HG03097 (cell line): Measurements from ENCODE around the gene GAS6.

Experiments used
- ATAC-seq: cut with Tn5 transposase; IDR thresholded peaks from one replicate; pipeline ENCODE4 v1.9.1; 2021; ENCODE audit not compliant: unreplicated experiment, low FRiP score

GAS6 gene

GRCh38 chr13:113888701-113889330, 24.9 kb upstream of the GAS6 start:
- ATAC-seq: no peak

- no peak for ATAC-seq
These were observed 23.9 kb upstream of the GAS6 start for GRCh38 chr13:113887700-113888201.

GRCh38 chr13:113886561-113887112, 22.8 kb upstream of the GAS6 start:
- ATAC-seq: no peak

GRCh38 chr13:113884821-113885220, 20.9 kb upstream of the GAS6 start:
- no peak for ATAC-seq

- ATAC-seq: no peak
These were observed 20.3 kb upstream of the GAS6 start for GRCh38 chr13:113883921-113884804.

- ATAC-seq: no peak
These were observed 19.5 kb upstream of the GAS6 start for GRCh38 chr13:113883314-113883811.

- no peak for ATAC-seq
These were observed 18.8 kb upstream of the GAS6 start for GRCh38 chr13:113882716-113883115.

- no peak for ATAC-seq
These were observed 18.4 kb upstream of the GAS6 start for GRCh38 chr13:113882267-113882630.

- ATAC-seq: no peak
These were observed 17.9 kb upstream of the GAS6 start for GRCh38 chr13:113881614-113882266.

GRCh38 chr13:113880651-113881611, 17.1 kb upstream of the GAS6 start:
- ATAC-seq: no peak

GRCh38 chr13:113879494-113880360, 15.9 kb upstream of the GAS6 start:
- ATAC-seq: no peak

GRCh38 chr13:113879017-113879416, 15.1 kb upstream of the GAS6 start:
- ATAC-seq: no peak

- no peak for ATAC-seq
These were observed 13.5 kb upstream of the GAS6 start for GRCh38 chr13:113877149-113877990.

GRCh38 chr13:113876346-113877148, 12.7 kb upstream of the GAS6 start:
- no peak for ATAC-seq

- no peak for ATAC-seq
These were observed 12.0 kb upstream of the GAS6 start for GRCh38 chr13:113875837-113876281.

- no peak for ATAC-seq
These were observed 11.5 kb upstream of the GAS6 start for GRCh38 chr13:113875429-113875815.
